ENCODE measurements around the gene SHOC1.

SHOC1 gene

GRCh38 chr9:111759762-111760639 is 34.7 kb downstream of the SHOC1 start:
- peak; percentile 63 for TF ChIP-seq CTCF (conservative IDR thresholded peaks at IDR 0.05; ENCODE audit: low read depth, low read length)
- no peak overlapping the region for H3K4me3 ChIP-seq (ENCODE audit: low read length)
- peak; percentile 59 for DNase-seq (ENCODE audit: low read depth)

GRCh38 chr9:111754800-111755199 is 39.9 kb downstream of the SHOC1 start:
- TF ChIP-seq CTCF (conservative IDR thresholded peaks at IDR 0.05; ENCODE audit: low read depth, low read length), result no peak
- DNase-seq (ENCODE audit: low read depth), result no peak

GRCh38 chr9:111752455-111752854 is 42.3 kb downstream of the SHOC1 start:
- DNase-seq (ENCODE audit: low read depth), result no peak
- no peak overlapping the region for H3K4me3 ChIP-seq (ENCODE audit: low read length)
- TF ChIP-seq CTCF (conservative IDR thresholded peaks at IDR 0.05; ENCODE audit: low read depth, low read length), result no peak

More at GRCh38 chr9:111754800-111755199, 39.9 kb downstream of the SHOC1 start:
- no peak overlapping the region for H3K4me3 ChIP-seq (ENCODE audit: low read length)

Data from retinal pigment epithelial cell (primary cell).